Activated CD8-positive, alpha-beta memory T cell treated with anti-CD3 and anti-CD28 coated beads, Interleukin-2, amount 10 ng/mL, durations not matched to agents 7 days and 5 days (primary cell): ENCODE data around the gene AKR1B1. TPM values are rescaled to one million over a fixed set of nuclear protein-coding genes. Genes with fewer than 3 reads are reported as not detected.

Experiments
- ATAC-seq: fragments of 150-1000 bp; cut with Tn5 transposase; one replicate; pipeline ENCODE4 v1.10.0; 2021; ENCODE audit warnings: moderate library complexity
- CTCF ChIA-PET: fragments of 350-600 bp; sonication (Branson Sonifier 250); formaldehyde crosslinking; loops from one replicate; lab custom pipeline; 2021; ENCODE audit warnings: antibody characterized with exemption; lab: Charles Lee
- DNase-seq: peaks from one replicate; pipeline ENCODE4 v3.0.0-alpha.2; 2020
- H3K27ac Mint-ChIP-seq: one replicate; pipeline ENCODE4 v1.8.0; 2021; ENCODE audit warnings: mild to moderate bottlenecking, mixed read lengths
- H3K27me3 Mint-ChIP-seq: one replicate; pipeline ENCODE4 v1.8.0; 2021; ENCODE audit warnings: mixed read lengths
- H3K36me3 Mint-ChIP-seq: one replicate; pipeline ENCODE4 v1.8.0; 2021; ENCODE audit warnings: mild to moderate bottlenecking, mixed read lengths
- H3K4me1 Mint-ChIP-seq: one replicate; pipeline ENCODE4 v1.8.0; 2021; ENCODE audit warnings: mixed read lengths
- H3K4me3 Mint-ChIP-seq: one replicate; pipeline ENCODE4 v1.8.0; 2021; ENCODE audit warnings: mild to moderate bottlenecking, moderate library complexity, mixed read lengths
- H3K9me3 Mint-ChIP-seq: one replicate; pipeline ENCODE4 v1.8.0; 2022; ENCODE audit warnings: low read depth, mixed read lengths
- total RNA-seq, 2 experiments: library from RNA; stranded (reverse); gene quantifications; one replicate each; pipeline ENCODE4 v1.2.3, GENCODE V29; 2021

Gene AKR1B1
- total RNA-seq, 2 experiments from 2014 or later, result 96.2 to 113 TPM

- CTCF ChIA-PET, result interaction anchor here (1.5 kb wide), 1 partner anchor 13 kb away, joined by 6 read pairs; no protein-coding TSS in a partner anchor
- no peaks in the 10 kb centered on the region for H3K4me1 Mint-ChIP-seq
- no peaks in the 10 kb centered on the region for H3K36me3 Mint-ChIP-seq
- no peaks in the 10 kb centered on the region for H3K27me3 Mint-ChIP-seq
- no peak overlapping the region for H3K27ac Mint-ChIP-seq
- H3K4me3 Mint-ChIP-seq, result no peak overlapping the region
- ATAC-seq, result no peak
- no peak for DNase-seq
- no peaks in the 10 kb centered on the region for H3K9me3 Mint-ChIP-seq
Measured at GRCh38 chr7:134419875-134420274, 39.0 kb downstream of the AKR1B1 start.

- CTCF ChIA-PET, result no interaction called here
- no peak overlapping the region for H3K4me3 Mint-ChIP-seq
- no peak overlapping the region for H3K27ac Mint-ChIP-seq
- H3K4me1 Mint-ChIP-seq, result no peaks in the 10 kb centered on the region
- ATAC-seq (no peak), DNase-seq (no peak)
- H3K9me3 Mint-ChIP-seq, result no peaks in the 10 kb centered on the region
- H3K36me3 Mint-ChIP-seq, result no peaks in the 10 kb centered on the region
- no peaks in the 10 kb centered on the region for H3K27me3 Mint-ChIP-seq
Measured at GRCh38 chr7:134419085-134419484, 39.8 kb downstream of the AKR1B1 start.

DNA sequence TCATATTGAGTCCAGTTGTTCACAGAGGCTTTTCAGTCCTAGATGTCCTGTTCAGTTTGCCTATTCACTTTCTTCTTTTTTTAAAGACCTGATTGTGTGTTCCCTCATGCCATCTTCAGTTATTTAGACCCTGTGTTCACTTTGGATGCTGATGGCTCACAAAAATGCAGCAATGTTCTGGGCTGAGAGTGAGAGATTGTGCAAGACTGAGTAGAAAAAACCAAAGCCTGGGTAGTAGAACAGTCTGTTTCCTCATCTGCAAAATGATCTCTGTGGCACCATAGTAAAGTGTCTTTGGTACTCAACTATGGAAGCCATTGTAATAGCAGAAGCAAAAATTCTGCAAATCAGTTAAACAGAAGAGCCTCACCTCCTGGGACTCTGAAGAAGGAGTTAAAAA lies 43.2 kb downstream of the AKR1B1 start:
- ATAC-seq, result no peak
- CTCF ChIA-PET, result interaction anchor here (1.0 kb wide), 1 partner anchor 10 kb away, joined by 3 read pairs; no protein-coding TSS in a partner anchor
- Mint-ChIP-seq H3K4me1 (no peaks in the 10 kb centered on the region), H3K4me3 (no peak overlapping the region), H3K27ac (no peak overlapping the region), H3K9me3 (no peaks in the 10 kb centered on the region), H3K27me3 (no peaks in the 10 kb centered on the region), H3K36me3 (no peaks in the 10 kb centered on the region)
- no peak for DNase-seq

DNA sequence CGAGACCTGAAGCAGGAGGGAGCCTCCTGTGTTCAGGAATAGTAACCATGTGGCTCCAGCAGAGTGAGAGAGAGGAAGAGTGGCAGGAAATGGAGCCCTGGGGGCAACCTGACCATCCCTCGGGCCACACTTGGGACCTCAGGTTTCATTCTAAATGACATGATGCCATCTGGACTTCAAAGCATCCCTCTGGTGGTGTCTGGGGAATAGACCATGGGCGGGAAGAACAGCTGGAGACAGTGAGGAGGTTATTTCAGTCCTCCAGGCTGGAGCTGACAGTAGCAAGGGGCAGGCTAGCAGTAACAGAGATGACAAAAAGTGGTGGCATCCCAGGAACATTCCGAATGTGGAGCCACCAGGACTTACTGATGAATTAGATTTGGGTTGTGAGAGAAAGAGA lies 44.8 kb downstream of the AKR1B1 start:
- CTCF ChIA-PET, result no interaction called here
- H3K4me1 Mint-ChIP-seq, result no peaks in the 10 kb centered on the region
- H3K36me3 Mint-ChIP-seq, result no peaks in the 10 kb centered on the region
- no peak for ATAC-seq
- H3K27me3 Mint-ChIP-seq, result no peaks in the 10 kb centered on the region
- H3K9me3 Mint-ChIP-seq, result no peaks in the 10 kb centered on the region
- H3K4me3 Mint-ChIP-seq, result no peak overlapping the region
- H3K27ac Mint-ChIP-seq, result no peak overlapping the region
- no peak for DNase-seq

- ATAC-seq, result no peak
- no peaks in the 10 kb centered on the region for H3K4me1 Mint-ChIP-seq
- no peak overlapping the region for H3K4me3 Mint-ChIP-seq
- peaks cover 18% of the 10 kb centered on the region for H3K27me3 Mint-ChIP-seq
- no peaks in the 10 kb centered on the region for H3K36me3 Mint-ChIP-seq
- peaks cover 5% of the 10 kb centered on the region for H3K9me3 Mint-ChIP-seq
- DNase-seq, result no peak
- CTCF ChIA-PET, result no interaction called here
- no peak overlapping the region for H3K27ac Mint-ChIP-seq
Measured at GRCh38 chr7:134407311-134407710, 51.6 kb downstream of the AKR1B1 start.

DNA sequence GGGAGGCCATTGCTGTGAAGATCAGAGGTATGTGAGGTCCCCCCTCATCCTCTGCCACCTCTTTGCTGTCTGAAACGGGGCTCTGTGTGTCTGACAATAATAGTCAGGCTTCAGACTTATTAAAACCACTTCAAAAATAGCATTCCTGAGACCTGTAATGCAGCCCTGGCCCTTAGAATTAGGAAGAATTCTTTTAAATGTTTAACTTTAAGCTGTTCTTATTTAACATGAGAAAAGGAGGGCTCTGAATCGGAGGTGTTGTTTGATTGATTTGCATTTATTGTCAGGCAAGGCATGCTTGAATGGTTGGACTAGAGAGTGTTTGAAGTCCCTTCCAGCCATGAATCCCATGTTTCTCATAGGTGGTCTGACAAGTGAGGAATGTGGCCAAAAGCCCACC lies 52.5 kb downstream of the AKR1B1 start:
- H3K9me3 Mint-ChIP-seq, result peaks cover 5% of the 10 kb centered on the region
- H3K4me3 Mint-ChIP-seq, result no peak overlapping the region
- DNase-seq (no peak), ATAC-seq (no peak)
- no peak overlapping the region for H3K27ac Mint-ChIP-seq
- no peaks in the 10 kb centered on the region for H3K36me3 Mint-ChIP-seq
- CTCF ChIA-PET, result no interaction called here
- peaks cover 18% of the 10 kb centered on the region for H3K27me3 Mint-ChIP-seq
- H3K4me1 Mint-ChIP-seq, result no peaks in the 10 kb centered on the region

GRCh38 chr7:134405299-134405698 lies 53.6 kb downstream of the AKR1B1 start:
- CTCF ChIA-PET, result no interaction called here
- Mint-ChIP-seq H3K4me1 (no peaks in the 10 kb centered on the region), H3K27ac (no peak overlapping the region), H3K27me3 (peaks cover 21% of the 10 kb centered on the region), H3K36me3 (no peaks in the 10 kb centered on the region), H3K4me3 (no peak overlapping the region), H3K9me3 (peaks cover 5% of the 10 kb centered on the region)
- ATAC-seq, result no peak
- DNase-seq, result no peak

- Mint-ChIP-seq H3K9me3 (peaks cover 5% of the 10 kb centered on the region), H3K4me3 (no peak overlapping the region), H3K4me1 (no peaks in the 10 kb centered on the region), H3K27ac (no peak overlapping the region), H3K36me3 (no peaks in the 10 kb centered on the region), H3K27me3 (peaks cover 19% of the 10 kb centered on the region)
- no peak for ATAC-seq
- no peak for DNase-seq
- CTCF ChIA-PET, result interaction anchor here (1.3 kb wide), 1 partner anchor 45 kb away, joined by 3 read pairs; no protein-coding TSS in a partner anchor
Measured at GRCh38 chr7:134403062-134403461, 55.8 kb downstream of the AKR1B1 start.

- CTCF ChIA-PET, result no interaction called here
- Mint-ChIP-seq H3K4me1 (no peaks in the 10 kb centered on the region), H3K27me3 (peaks cover 14% of the 10 kb centered on the region), H3K27ac (no peak overlapping the region), H3K4me3 (no peak overlapping the region), H3K36me3 (no peaks in the 10 kb centered on the region), H3K9me3 (peaks cover 5% of the 10 kb centered on the region)
- ATAC-seq (no peak), DNase-seq (no peak)
Measured at GRCh38 chr7:134400859-134401258, 58.0 kb downstream of the AKR1B1 start.

GRCh38 chr7:134396031-134396430 lies 62.9 kb downstream of the AKR1B1 start:
- Mint-ChIP-seq H3K27me3 (peaks cover 5% of the 10 kb centered on the region), H3K27ac (no peak overlapping the region), H3K9me3 (no peaks in the 10 kb centered on the region), H3K4me1 (no peaks in the 10 kb centered on the region), H3K4me3 (no peak overlapping the region), H3K36me3 (no peaks in the 10 kb centered on the region)
- no peak for DNase-seq
- ATAC-seq, result no peak
- CTCF ChIA-PET, result no interaction called here

- H3K4me1 Mint-ChIP-seq, result no peaks in the 10 kb centered on the region
Measured at GRCh38 chr7:134395604-134396003, 63.3 kb downstream of the AKR1B1 start.

DNA sequence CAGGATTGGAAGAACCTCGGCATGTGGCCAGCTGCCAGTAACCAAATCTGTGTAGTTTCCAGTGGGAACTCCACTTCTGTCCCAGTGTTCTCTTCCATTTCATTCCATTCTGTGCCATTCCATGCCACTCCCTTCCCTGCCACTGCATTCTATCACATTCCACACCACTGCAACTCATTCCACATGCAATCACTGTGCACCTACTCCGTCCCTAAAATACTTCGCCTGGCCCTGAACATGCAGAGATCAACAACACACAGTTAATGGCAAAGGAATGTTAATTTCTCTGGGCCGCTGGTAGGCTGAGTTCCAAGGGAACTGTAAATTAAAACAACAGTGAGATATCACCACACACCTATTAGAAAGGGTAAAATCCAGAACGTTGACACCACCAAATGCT lies 64.8 kb downstream of the AKR1B1 start:
- H3K4me3 Mint-ChIP-seq, result no peak overlapping the region
- peaks cover 5% of the 10 kb centered on the region for H3K27me3 Mint-ChIP-seq
- CTCF ChIA-PET, result no interaction called here
- H3K27ac Mint-ChIP-seq, result no peak overlapping the region
- H3K9me3 Mint-ChIP-seq, result no peaks in the 10 kb centered on the region
- H3K4me1 Mint-ChIP-seq, result no peaks in the 10 kb centered on the region
- DNase-seq (no peak), ATAC-seq (no peak)
- no peaks in the 10 kb centered on the region for H3K36me3 Mint-ChIP-seq

More at GRCh38 chr7:134395604-134396003, 63.3 kb downstream of the AKR1B1 start:
- no peaks in the 10 kb centered on the region for H3K36me3 Mint-ChIP-seq
- no peaks in the 10 kb centered on the region for H3K9me3 Mint-ChIP-seq
- peaks cover 5% of the 10 kb centered on the region for H3K27me3 Mint-ChIP-seq
- H3K4me3 Mint-ChIP-seq, result no peak overlapping the region
- ATAC-seq, result no peak
- H3K27ac Mint-ChIP-seq, result no peak overlapping the region
- CTCF ChIA-PET, result no interaction called here
- no peak for DNase-seq
